ENCODE data around the gene ADAT3. TPM values are rescaled to one million over a fixed set of nuclear protein-coding genes. Genes with fewer than 3 reads are reported as not detected.

Gene ADAT3
- total RNA-seq, 1 donor from 2014 or later, result 0.79 TPM

GRCh38 chr19:1910177-1910576, 5.0 kb downstream of the ADAT3 start:
- DNase-seq (ENCODE audit: low read depth) (no peak), FAIRE-seq (no peak)
- H3K27me3 ChIP-seq (ENCODE audit: control insufficient read depth, insufficient read depth, low read length), result no peaks in the 10 kb centered on the region
- no peak for TF ChIP-seq CTCF (IDR thresholded peaks at IDR 0.05; ENCODE audit: insufficient read depth, low read length, severe bottlenecking)
- no peak overlapping the region for H3K4me3 ChIP-seq (ENCODE audit: low read depth, low read length)
- peaks cover 9% of the 10 kb centered on the region for H3K36me3 ChIP-seq (ENCODE audit: control insufficient read depth, insufficient read depth, low read length)

GRCh38 chr19:1911098-1911497, 5.9 kb downstream of the ADAT3 start:
- DNase-seq (ENCODE audit: low read depth) (no peak), FAIRE-seq (no peak)
- H3K36me3 ChIP-seq (ENCODE audit: control insufficient read depth, insufficient read depth, low read length), result peaks cover 9% of the 10 kb centered on the region
- no peaks in the 10 kb centered on the region for H3K27me3 ChIP-seq (ENCODE audit: control insufficient read depth, insufficient read depth, low read length)
- no peak overlapping the region for H3K4me3 ChIP-seq (ENCODE audit: low read depth, low read length)
- no peak for TF ChIP-seq CTCF (IDR thresholded peaks at IDR 0.05; ENCODE audit: insufficient read depth, low read length, severe bottlenecking)

- Histone ChIP-seq H3K27me3 (ENCODE audit: control insufficient read depth, insufficient read depth, low read length) (no peaks in the 10 kb centered on the region), H3K4me3 (ENCODE audit: low read depth, low read length) (no peak overlapping the region), H3K36me3 (ENCODE audit: control insufficient read depth, insufficient read depth, low read length) (peaks cover 9% of the 10 kb centered on the region)
- no peak for TF ChIP-seq CTCF (IDR thresholded peaks at IDR 0.05; ENCODE audit: insufficient read depth, low read length, severe bottlenecking)
- FAIRE-seq (no peak), DNase-seq (ENCODE audit: low read depth) (no peak)
Measured at GRCh38 chr19:1911995-1912394, 6.8 kb downstream of the ADAT3 start.

GRCh38 chr19:1912760-1913505, 7.7 kb downstream of the ADAT3 start:
- no peak for DNase-seq (ENCODE audit: low read depth)
- peaks cover 12% of the 10 kb centered on the region for H3K36me3 ChIP-seq (ENCODE audit: control insufficient read depth, insufficient read depth, low read length)
- H3K4me3 ChIP-seq (ENCODE audit: low read depth, low read length), result no peak overlapping the region
- no peak for FAIRE-seq
- no peaks in the 10 kb centered on the region for H3K27me3 ChIP-seq (ENCODE audit: control insufficient read depth, insufficient read depth, low read length)
- no peak for TF ChIP-seq CTCF (IDR thresholded peaks at IDR 0.05; ENCODE audit: insufficient read depth, low read length, severe bottlenecking)

GRCh38 chr19:1913781-1914577, 8.8 kb downstream of the ADAT3 start:
- no peak for TF ChIP-seq CTCF (IDR thresholded peaks at IDR 0.05; ENCODE audit: insufficient read depth, low read length, severe bottlenecking)
- H3K36me3 ChIP-seq (ENCODE audit: control insufficient read depth, insufficient read depth, low read length), result peaks cover 13% of the 10 kb centered on the region
- H3K27me3 ChIP-seq (ENCODE audit: control insufficient read depth, insufficient read depth, low read length), result no peaks in the 10 kb centered on the region
- H3K4me3 ChIP-seq (ENCODE audit: low read depth, low read length), result no peak overlapping the region
- DNase-seq (ENCODE audit: low read depth), result no peak
- FAIRE-seq, result no peak
